Pons (tissue), 1 donor: Measurements from ENCODE around the gene SPARCL1.
"Not testable (repeated sequence)": the region's sequence is repeated elsewhere in the genome, so short reads cannot be mapped to it uniquely, and the experiment has no call there.

Experiments used
- DNase-seq: peaks from one replicate; pipeline ENCODE4 v3.0.0-alpha.2; 2016; ENCODE audit warnings: low spot score

The SPARCL1 gene

GRCh38 chr4:87502580-87503238 lies 26.5 kb downstream of the SPARCL1 start:
- peak; percentile 61 for DNase-seq

GRCh38 chr4:87500092-87500462 lies 29.1 kb downstream of the SPARCL1 start:
- DNase-seq = no peak

- no peak for DNase-seq
Measured at GRCh38 chr4:87499403-87500091, 29.6 kb downstream of the SPARCL1 start.

GRCh38 chr4:87498446-87498900 lies 30.7 kb downstream of the SPARCL1 start:
- no peak for DNase-seq

- DNase-seq = no peak
Measured at GRCh38 chr4:87497578-87497977, 31.6 kb downstream of the SPARCL1 start.

GRCh38 chr4:87497159-87497558 lies 32.0 kb downstream of the SPARCL1 start:
- DNase-seq = no peak

GRCh38 chr4:87493115-87493514 lies 36.1 kb downstream of the SPARCL1 start:
- no peak for DNase-seq

DNA sequence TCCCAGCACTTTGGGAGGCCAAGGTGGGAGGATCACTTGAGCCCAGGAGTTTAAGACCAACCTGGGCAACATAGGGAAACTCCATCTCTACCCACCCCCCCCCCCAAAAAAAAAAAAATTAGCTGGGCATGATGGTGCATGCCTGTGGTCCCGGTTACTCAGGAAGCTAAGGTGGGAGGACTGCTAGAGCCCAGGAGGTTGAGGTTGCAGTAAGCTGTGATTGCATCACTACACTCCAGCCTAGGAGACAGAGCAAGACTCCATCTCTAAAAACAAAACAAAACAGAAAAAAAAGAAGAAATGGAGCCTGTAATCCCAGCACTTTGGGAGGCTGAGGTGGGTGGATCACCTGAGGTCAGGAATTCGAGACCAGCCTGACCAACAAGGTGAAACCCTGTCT lies 37.3 kb downstream of the SPARCL1 start:
- not testable (repeated sequence) for DNase-seq

DNA sequence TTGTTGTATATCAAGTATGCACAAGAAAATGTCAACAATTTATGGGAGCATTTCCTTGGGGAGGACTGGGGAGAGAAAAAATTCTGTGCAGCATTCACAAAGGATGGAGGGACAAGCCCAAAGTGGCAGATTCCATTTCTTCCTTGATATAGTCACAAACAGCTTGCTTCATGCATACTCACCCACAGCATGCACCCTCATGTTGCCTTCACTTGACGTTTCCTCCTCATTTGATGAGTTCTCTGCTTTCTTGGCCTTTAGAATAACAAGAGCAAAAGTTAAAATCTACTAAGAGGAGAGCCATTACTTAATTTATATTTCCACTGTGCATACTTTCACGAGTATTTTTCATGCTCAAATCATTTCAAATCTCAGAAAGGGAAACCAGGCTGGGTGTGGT lies 37.7 kb downstream of the SPARCL1 start:
- DNase-seq = no peak

GRCh38 chr4:87490664-87491369 lies 38.4 kb downstream of the SPARCL1 start:
- no peak for DNase-seq

GRCh38 chr4:87489678-87490077 lies 39.5 kb downstream of the SPARCL1 start:
- no peak for DNase-seq

GRCh38 chr4:87488666-87489065 lies 40.5 kb downstream of the SPARCL1 start:
- DNase-seq = not testable (repeated sequence)

GRCh38 chr4:87483247-87483646 lies 45.9 kb downstream of the SPARCL1 start:
- DNase-seq = not testable (repeated sequence)

DNA sequence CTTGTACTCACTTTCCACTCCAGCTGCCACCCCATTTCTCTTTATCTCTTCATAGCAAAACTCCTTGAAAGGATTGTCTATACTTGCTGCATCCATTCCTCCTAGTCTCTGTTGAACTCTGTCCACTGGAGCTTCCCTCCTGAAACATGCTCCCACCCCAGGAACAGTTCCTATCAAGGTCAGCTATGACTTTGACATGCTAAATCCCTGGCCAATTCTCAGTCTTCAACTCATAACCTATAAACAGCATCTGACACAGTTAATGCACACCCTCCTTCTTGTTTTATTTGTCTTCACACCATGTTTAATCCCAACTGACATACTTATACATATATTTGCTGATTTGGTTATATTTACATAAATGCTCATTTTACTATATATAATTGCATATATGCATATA lies 47.8 kb downstream of the SPARCL1 start:
- no peak for DNase-seq

DNA sequence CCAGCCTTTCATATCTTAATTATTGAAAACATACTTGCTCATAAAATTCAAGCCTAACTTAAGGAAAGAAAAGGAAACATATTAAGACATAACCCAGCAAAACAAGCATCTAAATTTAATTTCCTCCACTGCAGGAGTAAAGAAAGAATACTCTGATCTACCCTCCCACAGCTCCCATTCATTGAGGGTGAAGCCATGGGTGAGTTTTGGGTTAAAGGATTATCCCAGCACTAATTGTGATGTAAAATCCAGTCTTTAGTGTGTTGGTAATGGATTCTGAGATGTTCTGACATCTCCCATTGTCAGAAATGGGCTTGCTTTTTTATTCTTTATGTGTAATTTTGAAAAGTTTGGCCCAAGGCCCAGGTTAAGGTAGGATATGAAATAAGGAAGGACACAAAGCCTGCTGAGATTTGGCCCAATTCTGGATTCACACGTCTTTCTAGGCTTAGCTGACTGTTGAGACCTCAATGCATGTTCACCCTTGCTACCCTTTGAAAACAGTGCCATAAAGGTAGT lies 50.4 kb downstream of the SPARCL1 start:
- no peak for DNase-seq

DNA sequence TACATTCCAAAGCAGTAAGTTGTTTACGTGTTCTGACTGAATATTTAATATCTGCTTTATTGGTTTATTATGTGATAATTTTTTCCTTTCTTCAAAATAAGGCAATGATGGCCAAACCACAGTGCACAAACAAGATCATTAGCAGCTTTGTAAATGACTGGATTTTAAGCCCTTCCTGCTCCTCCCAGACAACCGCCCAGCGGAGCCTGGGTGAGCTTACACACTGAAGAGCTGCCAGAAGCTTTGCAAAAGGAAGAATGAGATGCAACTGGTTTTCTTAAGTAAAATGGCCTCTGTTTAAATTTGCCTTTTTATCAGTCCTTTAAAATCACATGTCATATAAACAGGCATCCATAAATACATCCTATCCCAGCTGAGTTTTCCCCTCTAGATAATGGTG lies 52.2 kb downstream of the SPARCL1 start:
- DNase-seq = no peak

- DNase-seq = no peak
Measured at GRCh38 chr4:87469390-87469789, 59.8 kb downstream of the SPARCL1 start.

GRCh38 chr4:87465739-87466366 lies 63.3 kb downstream of the SPARCL1 start:
- peak; percentile 75 for DNase-seq

DNA sequence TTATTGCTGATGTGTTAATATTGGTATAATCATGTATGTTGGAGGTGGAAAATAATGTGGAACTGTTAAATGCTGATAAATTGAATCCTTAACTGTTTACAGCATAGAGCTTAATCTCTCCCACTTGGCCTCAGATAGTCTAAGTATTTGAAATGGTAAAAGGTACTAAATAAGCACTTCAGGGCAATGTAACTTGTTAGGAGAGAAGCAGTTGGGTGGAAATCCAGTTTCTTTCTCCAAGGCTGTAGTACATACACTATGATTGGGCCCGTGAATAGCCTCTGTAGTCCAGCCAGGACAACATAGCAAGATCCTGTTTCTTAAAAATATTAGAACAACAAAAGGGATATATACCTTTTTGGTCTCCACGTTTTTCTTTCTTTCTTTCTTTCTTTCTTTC lies 67.1 kb downstream of the SPARCL1 start:
- DNase-seq = no peak

DNA sequence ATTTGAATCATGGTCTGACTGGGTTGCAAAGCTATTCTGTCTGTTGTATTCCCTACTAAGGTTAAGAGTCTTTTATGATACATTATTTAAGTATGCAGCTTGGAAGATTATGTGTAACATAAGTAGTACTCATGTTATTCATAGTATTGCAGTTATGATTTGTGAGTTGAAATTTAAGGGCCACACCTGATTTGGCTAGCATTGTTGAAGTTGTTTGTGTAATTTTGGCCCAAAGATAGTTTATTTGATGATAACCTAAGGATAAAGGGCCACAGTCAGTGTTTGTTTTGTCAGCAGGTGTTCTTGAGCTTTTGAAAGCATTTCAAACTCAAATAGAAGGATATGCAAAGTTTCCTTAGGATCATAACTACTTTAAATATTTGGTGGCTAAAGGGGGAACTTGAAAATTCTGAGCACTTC lies 67.9 kb downstream of the SPARCL1 start:
- no peak for DNase-seq

DNA sequence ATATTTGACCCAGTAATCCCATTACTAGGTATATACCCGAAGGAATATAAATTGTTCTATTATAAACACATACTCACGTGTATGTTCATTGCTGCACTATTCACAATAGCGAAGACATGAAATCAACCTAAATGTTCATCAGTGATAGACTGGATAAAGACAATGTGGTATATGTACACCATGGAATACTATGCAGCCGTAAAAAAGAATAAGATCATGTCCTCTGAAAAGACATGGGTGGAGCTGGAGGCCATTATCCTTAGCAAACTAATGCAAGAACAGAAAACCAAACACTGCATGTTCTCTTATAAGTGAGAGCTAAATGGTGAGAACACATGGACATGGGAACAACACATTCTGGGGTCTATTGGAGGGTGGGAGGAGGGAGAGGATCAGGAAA lies 70.3 kb downstream of the SPARCL1 start:
- no peak for DNase-seq

DNA sequence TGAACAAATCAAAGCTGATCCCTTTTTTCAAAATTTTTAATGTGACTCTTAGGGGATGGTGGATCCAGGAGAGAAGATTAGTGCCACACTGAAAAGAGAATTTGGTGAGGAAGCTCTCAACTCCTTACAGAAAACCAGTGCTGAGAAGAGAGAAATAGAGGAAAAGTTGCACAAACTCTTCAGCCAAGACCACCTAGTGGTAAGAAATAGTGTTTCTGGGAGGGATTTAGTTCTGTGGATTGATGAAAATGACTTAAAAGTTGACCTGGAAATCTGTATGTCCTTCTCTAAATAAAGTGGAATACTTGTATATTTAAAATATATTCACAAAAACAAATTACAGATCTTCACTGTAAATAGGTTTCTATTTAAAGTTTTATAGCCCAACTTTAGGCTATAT lies 77.6 kb downstream of the SPARCL1 start:
- no peak for DNase-seq
